HS-5 (cell line): ENCODE data around the gene RPS15A.
"Not testable (repeated sequence)": the region's sequence is repeated elsewhere in the genome, so short reads cannot be mapped to it uniquely, and the experiment has no call there.

ENCODE experiments used
- DNase-seq: peaks from one replicate; pipeline ENCODE4 v3.0.0-alpha.2; 2012; ENCODE audit warnings: low read depth

The RPS15A gene

DNA sequence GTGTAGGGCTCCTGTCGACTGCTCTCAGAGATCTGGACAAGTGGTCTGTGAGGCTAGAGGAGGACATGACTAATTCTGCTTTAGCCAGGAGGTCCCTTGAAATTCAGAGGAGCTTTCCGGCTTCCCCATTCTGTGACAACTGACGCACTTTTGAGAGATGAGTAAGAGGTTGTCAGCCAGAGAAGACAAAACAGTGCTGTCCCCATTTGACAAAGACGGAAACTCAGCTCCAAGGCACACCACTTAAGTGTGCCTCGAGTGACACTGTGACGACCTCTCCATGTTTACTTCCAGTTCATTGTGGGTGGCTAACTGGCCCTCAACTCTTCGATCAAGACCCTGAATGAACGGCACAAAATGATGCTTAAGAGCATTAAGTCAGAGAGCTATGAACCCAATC lies 47.3 kb downstream of the RPS15A start:
- DNase-seq = not testable (repeated sequence)

DNA sequence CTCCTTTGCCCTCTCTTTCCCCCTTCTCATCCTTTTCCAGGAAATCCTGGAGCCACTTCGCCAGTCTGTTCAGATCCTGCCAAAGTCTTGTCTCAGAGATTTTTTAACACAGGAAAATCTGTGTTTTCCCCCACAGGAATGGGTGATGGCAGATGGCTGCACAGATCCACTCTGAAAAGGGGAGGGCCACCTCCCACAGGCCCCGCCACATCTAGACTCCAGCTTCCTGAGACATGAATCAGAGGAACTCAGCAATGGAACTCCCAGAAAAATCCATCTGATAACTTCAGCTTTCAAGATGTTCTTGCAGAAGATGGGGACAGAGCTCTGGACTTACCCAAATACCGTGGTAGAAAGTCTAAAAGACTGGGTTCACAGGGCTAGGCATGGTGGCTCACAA lies 50.1 kb downstream of the RPS15A start:
- DNase-seq = not testable (repeated sequence)

DNA sequence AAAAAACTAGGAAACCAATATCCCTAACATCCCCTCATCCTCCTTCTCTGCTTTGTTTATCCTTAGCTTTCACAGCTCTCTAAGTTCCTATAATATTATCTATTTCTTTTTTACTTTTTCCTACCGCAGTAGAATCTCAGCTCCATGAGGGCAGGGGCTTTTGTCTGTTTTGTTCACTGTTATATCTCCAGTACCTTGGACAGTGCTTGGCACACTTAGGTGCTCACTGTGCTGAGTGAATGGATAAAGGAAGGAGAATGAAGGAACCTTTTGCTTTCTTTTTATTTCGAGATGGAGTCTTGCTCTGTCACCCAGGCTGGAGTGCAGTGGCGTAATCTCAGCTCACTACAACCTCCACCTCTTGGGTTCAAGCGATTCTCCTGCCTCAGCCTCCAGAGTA lies 51.4 kb downstream of the RPS15A start:
- not testable (repeated sequence) for DNase-seq

DNA sequence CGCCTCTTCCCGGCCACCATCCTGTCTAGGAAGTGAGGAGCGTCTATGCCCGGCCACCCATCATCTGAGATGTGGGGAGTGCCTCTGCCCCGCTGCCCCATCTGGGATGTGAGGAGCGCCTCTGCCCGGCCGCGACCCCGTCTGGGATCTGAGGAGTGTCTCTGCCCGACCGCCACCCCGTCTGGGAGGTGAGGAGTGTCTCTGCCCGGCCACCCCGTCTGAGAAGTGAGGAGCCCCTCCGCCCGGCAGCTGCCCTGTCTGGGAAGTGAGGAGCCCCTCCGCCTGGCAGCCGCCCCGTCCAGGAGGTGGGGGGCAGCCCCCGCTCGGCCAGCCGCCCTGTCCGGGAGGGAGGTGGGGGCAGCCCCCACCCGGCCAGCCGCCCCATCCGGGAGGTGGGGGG lies 55.9 kb downstream of the RPS15A start:
- not testable (repeated sequence) for DNase-seq
